ENCODE data around the gene IRAK4. TPM values are rescaled to one million over a fixed set of nuclear protein-coding genes. Genes with fewer than 3 reads are reported as not detected.

Gene IRAK4
- total RNA-seq, 1 donor = 49.8 TPM

Other genes starting within 250 kb of the IRAK4 start
- gene ADAMTS20, start 206.7 kb upstream of the IRAK4 start, total RNA-seq = not detected
- gene PUS7L, start 161 bp upstream of the IRAK4 start, total RNA-seq = 16.4 TPM
- 113 TPM for gene TWF1, start 47.4 kb downstream of the IRAK4 start, total RNA-seq
- 4.9 TPM for gene TMEM117, start 77.1 kb downstream of the IRAK4 start, total RNA-seq